ENCODE measurements around the gene ZDHHC14. TPM values are rescaled to one million over a fixed set of nuclear protein-coding genes. Genes with fewer than 3 reads are reported as not detected.
"Not testable (repeated sequence)": the region's sequence is repeated elsewhere in the genome, so short reads cannot be mapped to it uniquely, and the experiment has no call there.

The ZDHHC14 gene
- polyA plus RNA-seq, 1 donor = 19.1 TPM

DNA sequence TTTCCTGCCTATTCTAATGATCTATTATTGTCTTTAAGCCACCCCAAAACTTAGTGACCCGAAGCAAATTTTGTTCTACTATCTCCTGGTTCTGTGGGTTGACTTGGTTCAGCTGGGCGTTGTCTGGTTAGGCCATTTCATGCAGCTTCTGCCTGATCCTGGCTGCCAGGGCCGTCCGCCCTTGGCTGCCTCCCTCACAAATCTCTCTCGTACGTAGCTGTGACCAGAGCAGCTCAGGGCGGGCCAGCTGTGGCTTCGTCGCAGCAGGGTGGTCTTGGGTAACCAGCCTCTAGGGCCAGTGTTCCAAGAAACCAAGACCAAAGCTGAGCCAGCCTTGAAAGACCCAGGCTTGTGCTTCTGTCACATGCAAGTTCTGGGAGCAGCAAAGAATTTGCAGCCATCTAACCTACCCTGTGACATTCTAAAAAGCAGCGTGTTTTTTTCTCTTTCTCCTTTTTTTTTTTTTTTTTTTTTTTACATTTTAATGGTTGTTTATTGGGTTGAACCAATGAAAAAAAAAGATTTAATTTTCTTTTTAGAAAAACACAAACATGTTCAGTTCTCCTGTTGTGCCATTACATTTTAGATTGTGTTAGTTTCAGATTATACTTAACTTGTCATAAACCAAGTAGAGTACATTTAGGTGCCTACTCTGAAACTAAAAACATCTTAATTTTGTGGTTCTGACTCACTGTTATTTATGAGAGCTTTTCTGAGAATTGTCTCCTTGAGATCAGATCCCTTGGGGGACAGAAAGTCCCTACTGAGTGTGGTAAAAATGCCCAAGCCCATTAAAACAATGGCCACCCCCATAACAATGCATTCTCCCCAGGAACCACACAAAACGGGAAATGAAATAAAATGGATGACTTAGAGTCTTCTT is 83.9 kb downstream of the ZDHHC14 start:
- no peak for DNase-seq

DNA sequence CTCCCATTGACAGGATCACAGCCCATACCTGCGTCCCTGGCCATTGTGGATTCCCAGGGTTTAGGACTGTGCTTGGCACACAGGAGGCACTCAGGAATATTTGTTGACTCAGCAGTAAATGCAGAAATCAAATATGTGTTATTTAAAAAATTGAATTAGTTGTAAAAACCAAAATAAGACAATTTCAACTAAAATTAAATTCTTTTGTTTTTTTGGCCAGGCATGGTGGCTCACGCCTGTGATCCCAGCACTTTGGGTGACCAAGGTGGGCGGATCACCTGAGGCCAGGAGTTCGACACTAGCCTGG is 85.3 kb downstream of the ZDHHC14 start:
- no peak for DNase-seq

DNA sequence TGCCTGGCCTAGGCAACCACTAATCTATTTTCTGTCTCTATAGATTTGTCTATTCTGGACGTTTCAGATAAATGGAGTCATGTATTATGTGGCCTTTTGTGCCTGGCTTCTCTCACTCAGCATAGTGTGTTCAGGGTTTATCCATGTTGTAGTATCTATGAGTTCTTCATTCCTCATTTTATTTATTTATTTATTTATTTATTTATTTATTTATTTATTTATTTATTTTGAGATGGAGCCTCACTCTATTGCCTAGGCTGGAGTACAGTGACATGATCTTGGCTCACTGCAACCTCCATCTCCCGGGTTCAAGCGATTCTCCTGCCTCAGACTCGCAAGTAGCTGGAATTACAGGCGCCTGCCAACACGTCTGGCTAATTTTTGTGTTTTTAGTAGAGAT is 86.3 kb downstream of the ZDHHC14 start:
- not testable (repeated sequence) for DNase-seq

DNA sequence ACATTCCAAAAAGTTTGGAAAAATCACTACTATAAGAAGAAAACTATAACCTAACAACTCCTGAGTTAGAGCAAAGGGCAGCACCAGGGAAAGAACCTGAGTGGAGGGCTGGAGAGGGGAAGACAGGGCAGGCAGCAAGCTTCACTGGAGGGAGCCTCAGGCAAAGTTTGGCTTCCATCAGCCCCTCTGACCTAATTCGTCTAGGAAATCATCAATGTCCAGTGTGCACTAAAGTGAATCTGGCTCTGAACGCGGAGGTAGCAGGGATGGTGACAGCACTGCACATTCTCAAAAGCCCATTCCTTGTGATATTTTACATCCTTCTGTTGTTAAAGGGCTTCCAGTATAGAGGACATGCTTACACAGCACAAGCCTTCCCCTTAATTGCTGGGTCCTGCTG is 87.1 kb downstream of the ZDHHC14 start:
- no peak for DNase-seq

DNA sequence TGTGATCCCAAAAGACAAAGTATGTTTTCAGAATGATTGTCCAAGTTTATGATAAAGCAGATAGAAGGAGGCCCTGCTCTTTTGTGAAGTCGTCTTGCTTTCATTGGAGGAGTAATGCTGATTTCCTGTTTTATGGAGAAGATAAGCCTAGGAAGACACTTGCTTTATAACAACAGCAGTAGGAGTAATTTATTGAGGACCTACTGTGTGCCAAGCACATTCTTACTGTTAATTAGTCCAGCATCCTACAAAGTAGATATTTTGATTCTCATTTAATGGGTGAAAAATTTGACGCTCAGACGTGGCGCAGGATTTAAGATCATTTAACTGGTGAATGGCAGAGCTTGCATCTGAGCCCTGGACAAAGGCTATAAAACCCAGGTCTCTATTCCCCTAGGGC is 87.6 kb downstream of the ZDHHC14 start:
- DNase-seq = no peak

DNA sequence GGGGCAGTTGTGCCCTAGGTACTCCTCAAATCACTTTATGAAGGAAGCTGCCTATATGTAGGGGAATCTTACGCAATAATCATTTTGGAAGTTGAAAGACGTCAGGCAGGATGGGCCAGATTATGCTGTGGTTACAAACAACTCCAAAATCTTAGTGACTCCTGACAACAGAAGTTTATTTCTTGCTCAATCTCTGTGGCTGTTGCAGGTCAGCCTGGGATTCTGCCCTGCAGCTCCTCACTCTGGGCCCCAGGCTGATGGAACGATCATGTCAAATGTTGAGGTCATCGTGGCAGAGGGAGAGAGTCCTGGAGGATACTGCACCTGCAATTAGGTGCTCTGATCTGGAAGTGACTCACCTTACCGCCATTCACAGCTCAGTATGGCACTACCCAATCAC is 88.4 kb downstream of the ZDHHC14 start:
- DNase-seq = no peak

DNA sequence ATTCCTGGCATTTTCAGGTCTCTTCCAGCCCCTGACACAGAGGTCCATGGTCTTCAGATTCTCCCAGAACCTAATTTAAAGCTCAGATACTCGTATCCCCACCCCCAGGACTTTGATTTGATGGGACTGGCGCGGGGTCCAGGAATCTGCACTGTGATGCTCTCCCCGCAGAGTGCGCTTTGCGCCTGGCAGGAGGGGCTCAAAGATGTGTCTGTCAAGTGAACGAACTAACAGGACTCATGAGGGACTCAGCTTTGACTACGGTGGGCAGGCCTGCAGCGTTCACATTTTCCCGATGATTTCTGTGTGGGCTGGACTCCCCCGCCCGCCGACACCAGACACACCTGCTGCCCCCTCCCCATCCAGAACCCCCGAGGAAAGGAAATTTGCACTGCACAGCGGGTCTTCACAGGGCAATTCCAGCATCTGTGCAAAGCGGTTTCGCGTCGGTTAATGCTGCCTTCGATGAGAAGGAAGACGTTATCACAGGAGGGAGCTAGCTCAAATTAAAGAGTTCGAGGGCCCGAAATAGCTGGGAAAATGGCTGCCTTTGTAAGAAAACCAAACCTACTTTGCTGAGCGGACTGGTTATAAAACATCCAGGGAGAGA is 90.2 kb downstream of the ZDHHC14 start:
- no peak for DNase-seq

DNA sequence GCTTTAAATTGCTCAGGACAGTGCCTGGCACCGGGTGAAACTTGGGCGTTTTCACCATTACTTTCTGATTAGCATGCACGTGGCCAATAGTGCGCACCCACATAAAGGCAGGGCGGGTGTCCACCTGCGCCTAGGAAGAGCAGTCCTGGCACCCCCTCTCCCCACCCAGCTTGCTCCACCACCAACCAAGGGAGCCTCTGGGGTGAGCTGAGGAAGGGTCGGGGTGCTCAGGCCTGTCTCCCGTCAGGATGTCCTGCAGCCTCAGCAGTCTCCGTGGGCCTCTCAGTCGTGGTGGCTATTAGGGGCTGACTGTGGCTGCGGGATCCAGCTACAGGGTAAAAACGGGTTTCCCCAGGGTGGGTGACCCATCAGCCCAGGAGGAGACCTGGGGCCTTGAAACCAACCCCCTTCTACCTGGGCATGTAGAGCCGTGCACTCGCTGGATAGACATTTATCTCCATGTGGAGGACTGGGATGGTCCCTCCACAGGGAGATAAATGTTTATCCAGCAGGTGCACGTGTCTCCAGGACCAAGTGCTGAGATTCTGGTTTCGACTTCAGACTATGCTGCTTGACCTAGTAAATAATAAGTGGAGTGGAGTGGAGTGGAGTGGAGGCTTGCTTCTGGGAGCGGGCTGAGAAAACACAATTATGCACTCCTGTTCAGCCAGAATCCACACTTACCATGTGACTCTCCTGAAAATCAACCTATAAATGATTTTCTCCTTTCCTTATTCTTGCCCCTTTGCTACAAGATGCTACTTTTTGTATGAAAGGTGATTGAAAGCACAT is 91.1 kb downstream of the ZDHHC14 start:
- no peak for DNase-seq

DNA sequence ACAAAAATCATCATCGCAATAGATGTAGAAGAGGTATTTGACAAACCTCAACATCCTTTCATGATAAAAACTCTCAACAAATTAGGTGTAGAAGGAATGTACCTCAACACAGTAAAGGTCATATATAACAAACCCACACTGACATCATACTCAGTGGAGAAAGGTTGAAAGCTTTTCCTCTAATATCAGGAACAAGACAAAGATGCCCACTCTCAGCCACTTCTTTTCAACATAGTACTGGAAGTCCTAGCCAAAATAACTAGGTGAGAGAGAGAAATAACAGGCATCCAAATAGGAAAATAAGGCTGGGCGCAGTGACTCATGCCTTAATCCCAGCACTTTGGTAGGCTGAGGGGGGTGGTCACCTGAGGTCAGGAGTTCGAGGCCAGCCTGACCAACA is 95.8 kb downstream of the ZDHHC14 start:
- no peak for DNase-seq

DNA sequence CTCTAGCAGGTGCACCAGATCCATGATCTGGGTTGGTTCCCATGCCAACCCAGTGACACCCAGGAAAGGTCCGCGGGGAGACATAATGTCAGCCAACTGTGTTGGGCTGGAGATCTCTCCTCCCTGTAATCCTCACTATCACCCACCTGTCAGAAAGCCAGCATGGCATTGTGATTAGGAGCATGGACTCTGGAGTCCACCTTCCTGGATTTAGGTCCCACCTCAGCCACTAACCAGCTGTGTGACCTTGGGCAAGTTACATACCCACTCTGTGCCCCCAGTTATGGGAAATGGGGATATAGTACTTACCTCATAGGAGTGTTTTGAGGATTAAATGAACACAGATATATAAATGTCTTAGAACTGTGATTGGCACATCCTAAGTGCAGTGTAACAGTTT is 97.9 kb downstream of the ZDHHC14 start:
- no peak for DNase-seq

DNA sequence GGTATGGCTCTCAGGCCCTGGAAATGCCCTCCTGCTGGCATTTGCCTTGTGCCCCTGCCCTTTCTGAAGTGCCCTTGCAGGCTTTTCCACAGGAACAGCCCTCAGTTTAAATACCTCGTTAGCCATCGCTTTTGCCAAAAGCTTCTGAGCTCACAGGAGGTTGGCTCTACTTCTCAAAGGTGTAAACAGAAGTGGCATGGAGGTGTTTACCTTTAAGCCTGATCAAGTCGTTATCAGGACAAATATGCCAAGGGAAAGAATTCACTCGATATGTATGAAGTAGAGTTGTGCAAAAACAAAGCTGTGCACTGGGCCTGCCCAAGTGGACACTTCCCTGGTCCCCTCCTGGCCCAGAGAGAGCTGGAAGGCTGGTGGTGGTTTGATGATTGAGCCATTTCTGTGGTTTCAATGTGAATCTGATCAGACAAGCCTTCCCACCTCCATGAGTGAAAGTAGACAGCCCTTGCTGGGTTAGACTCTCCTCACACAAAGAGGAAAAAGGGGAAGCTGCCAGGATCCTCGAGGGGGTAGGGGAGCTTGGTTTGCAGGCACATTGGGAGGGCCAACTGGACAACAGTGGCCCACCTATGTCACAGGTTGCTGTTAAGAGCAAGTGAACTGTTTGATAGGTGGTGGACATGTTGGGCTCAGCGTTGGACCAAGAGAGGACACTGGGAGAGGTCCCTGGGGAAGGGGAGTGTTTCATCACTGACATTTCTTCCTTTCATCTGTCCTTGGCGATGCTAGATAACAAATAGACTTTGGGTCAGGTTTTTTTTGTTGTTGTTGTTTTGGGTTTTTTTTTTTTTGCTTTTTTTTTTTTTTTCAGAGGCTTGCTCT is 98.7 kb downstream of the ZDHHC14 start:
- no peak for DNase-seq

DNA sequence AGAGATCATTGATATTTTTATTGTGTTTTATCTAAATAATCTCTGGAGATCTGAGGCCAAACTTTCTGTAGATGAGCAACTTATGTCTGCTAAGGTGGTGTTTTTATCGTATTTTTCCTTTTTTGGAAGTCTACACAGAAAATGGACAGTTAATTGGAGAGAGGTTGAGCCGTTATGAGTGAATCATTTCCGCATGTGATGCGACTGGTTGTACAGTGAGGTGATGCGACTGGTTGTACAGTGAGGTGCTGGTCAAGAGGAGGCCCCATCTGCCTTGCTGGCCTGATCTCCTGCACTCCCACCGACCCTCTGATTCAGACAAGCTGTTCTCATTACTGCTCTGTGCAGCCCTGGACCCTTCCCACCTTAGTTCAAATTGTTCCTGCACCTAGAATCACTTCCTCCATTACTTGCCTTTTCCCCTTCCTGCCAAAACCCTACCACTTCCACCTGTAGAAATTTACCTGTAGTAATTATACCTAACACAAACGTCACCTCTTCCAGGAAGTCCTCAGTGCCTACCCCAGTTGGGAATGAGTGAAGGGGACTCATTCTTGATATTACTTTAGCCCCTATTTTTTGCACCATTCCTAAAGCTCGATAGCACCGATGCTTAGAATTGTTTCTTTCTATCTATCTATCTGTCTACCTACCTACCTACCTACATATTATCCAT is 100.3 kb downstream of the ZDHHC14 start:
- DNase-seq = no peak

DNA sequence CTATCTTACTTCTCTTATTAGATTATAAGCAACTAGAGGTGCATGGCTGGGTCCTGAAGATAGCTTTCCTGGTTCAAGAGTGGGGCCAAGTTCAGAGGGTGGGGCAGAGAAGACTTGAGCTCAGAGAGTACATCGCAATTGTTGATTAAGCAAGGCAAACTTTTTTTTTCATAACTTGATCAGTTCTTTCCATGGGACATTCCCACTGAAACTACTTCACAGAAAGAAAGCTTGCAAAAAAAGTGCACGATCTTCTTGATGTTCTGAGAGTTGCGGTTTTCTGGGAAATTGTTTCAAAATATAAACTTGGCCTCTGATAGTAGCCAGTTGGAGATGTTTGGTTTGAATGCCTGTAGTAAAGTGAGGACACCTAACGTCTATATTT is 100.9 kb downstream of the ZDHHC14 start:
- no peak for DNase-seq

DNA sequence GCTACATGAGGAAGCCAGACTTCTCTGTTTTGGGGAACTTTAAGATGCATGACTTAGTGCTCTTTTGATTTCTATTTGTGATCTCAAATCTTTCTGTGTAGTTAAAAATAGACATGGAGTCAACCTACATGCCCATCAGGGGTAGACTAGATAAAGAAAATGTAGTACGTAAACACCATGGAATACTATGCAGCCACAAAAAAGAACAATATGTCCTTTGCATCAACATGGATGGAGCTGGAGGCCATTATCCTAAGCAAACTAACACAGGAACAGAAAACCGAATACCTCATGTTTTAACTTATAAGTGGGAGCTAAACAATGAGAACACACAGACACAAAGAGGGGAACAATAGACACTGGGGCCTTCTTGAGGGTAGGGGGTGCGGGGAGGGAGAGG is 102.8 kb downstream of the ZDHHC14 start:
- no peak for DNase-seq

DNA sequence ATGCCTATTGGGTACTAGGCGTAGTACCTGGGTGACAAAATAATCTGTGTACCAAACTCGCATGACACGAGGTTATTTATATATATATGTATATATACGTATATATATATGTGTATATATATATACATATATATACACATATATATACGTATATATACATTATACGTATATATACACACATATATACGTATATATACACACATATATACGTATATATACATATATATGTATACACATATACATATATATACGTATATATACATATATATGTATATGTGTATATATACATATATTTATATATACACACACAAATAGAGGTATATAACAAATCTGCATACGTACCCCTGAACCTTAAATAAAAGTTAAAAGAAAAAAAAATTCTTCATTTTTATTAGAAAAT is 103.2 kb downstream of the ZDHHC14 start:
- no peak for DNase-seq

DNA sequence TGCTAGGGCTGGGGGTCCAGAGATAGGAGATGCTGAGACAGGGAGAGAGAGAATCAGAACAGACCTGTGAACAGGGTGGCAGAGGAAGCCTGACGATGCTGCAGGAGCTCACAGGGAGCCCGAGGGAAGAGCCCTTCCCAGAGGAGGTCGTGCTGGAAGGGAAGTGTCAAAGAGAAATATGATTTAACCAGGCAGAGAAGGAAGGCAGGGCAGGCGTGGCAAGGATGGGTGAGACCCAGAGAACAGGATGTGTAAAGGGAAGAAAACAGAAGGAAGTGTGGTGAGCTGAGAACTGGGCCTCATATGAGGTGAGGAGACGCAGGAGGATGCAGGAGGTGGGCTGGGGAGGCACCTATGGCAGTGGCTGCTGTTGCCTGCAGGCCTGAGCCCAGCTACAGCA is 105.6 kb downstream of the ZDHHC14 start:
- no peak for DNase-seq

DNA sequence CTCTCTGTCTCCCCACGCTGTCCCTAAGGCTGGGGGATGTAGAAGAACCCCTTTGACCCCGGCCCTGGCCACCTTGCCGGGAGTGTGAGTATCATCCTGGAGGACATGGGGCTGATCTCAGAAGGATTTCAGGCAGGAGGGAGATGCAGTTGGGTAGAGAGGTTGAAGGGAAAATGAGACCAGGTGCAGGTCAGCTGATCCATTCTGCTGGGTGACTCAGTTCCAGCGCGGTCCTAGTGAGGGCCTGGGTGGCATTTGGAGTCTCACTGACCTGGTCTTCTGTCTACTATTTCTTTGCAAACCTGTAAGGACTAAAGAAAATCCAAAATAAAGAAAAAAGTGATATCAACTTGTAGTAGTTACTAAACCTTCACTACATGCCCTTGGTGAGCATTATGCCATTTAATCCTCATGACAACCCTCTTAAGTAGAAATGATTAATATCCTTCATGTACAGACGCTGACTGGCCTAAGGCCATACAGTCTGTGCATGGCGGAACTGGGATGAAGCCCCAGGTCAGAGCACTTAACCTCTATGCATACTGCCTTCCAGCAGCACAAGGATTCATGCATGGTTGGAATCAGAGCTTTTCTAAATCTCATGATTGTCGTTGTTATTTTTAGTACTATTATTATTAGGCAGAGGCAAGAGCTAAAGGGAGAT is 106.3 kb downstream of the ZDHHC14 start:
- DNase-seq = no peak

DNA sequence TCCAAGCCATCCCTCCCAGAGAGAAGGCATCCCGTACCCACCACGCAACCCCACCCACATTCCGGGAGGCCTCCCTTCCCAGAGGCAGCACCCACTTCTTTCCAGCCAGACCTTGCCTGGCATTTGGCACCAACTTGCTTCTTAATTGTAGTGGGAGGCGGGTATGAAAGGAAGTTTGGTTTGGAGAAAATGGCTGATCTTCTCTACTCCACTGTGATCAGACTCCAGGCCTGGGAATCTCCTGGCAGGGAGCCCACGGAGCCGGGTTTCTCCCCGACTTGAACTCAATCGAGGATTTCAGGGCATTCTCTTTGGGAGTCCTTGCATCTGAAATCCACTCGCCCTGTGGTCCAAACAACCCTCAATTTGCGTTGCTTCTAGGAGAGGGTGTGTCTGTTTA is 107.1 kb downstream of the ZDHHC14 start:
- DNase-seq = no peak

DNA sequence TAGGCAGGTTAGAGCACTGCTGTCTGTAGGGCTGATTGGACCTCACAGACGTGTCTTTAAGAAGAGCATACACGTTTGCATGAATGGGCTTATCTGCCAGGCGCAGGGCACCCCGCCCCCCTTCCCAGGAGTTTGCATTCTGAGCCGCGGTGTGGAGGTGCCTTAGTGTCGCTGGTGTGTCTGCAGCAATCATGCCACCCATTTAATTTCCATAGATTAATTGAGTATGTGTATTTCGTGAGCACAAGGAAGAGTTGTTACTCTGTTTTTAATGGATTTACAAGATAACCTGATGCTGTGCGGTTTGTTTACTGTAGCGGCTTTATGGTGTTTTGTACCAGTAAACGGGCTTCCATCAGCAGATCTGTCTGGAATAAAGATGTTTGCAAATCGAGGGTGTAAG is 107.7 kb downstream of the ZDHHC14 start:
- no peak for DNase-seq

DNA sequence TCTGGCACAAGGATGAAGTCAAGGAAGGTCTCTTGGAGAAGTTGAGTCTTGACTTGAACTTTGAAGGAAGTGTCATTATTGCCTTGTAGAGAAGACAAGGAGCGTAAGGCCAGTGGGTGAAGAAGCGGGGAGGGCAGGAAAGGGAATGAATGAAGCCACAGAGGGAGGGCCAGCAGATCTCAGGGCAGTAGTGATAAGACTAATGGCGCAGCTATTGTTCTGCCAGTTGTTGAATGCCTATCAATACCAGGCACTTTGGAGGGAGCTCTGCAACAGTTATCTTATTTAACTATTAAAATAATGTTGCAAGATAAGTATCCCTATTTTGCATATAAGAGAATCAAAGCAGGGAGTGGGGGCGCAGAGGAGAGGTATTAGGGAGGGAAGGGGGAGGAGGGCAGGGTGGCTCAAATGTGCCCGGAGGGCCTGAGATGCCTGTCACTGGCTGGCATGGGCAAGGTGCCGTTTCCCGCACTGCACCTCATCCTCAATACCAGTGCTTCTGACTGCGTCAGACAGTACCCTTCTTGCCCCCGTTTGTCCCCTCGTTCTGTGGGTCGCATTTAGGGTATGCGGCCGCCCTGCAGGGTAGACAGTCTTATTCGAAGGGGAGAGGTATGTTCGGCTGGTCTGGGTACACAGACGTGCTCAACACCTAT is 109.8 kb downstream of the ZDHHC14 start:
- no peak for DNase-seq

Measured in left kidney (tissue), 2 donors.